ENCODE measurements around the gene RAPGEF3.
A peak's percentile ranks its signal among the peaks of the same experiment; 100 is the strongest.

RAPGEF3 gene, protein sequence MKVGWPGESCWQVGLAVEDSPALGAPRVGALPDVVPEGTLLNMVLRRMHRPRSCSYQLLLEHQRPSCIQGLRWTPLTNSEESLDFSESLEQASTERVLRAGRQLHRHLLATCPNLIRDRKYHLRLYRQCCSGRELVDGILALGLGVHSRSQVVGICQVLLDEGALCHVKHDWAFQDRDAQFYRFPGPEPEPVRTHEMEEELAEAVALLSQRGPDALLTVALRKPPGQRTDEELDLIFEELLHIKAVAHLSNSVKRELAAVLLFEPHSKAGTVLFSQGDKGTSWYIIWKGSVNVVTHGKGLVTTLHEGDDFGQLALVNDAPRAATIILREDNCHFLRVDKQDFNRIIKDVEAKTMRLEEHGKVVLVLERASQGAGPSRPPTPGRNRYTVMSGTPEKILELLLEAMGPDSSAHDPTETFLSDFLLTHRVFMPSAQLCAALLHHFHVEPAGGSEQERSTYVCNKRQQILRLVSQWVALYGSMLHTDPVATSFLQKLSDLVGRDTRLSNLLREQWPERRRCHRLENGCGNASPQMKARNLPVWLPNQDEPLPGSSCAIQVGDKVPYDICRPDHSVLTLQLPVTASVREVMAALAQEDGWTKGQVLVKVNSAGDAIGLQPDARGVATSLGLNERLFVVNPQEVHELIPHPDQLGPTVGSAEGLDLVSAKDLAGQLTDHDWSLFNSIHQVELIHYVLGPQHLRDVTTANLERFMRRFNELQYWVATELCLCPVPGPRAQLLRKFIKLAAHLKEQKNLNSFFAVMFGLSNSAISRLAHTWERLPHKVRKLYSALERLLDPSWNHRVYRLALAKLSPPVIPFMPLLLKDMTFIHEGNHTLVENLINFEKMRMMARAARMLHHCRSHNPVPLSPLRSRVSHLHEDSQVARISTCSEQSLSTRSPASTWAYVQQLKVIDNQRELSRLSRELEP

DNA sequence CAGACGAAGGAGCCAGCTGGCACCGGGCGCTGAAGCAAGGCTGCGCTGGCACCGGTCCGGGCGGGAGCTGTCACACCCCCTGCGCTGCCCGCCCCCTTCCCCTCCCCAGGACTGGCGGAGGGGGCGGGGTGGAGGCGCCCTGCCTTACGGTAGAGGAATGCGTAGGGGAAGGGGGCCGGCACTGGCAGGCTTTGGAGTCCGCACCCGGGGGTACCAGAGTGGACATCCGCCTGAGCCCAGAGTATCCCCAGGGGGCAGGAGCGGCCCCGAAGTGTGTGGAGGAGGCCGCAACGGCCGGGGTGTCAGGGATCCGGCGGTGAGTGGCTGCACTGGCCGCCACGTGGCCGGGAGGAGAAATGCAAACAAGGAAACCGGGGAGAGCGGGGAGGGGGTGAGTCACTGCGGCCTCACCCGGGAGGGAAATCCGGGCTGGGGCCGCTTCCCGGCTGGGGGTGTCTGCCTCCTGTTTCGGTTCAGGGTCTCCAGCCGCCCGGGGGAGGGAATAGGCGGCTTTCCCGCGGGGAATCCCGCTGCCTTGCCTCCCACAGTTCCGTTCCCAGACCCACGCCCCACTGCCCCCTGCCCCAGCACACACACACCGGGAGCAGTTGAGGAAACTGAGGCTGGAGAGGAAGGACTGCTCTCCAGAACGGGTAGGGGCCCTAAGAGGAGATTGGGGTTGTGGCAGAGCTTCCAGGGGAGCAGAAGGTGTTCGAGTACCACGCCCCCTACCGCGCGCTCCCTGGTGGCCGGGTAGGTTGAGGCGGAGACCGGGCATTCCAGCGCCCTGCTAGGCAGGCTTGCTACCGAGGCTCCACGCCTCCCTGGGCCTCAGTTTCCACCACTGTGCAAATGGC lies at the start of gene RAPGEF3:
TSS of gene RAPGEF3 (minus strand) at position 47 of the 857 bp plus-strand sequence. CDS start 324 bp downstream, outside the sequence.
- DNase-seq (ENCODE audit: low read depth) = peak; percentile 83

- DNase-seq (ENCODE audit: low read depth) = peak; percentile 76
These were observed 49.4 kb upstream of the RAPGEF3 start for GRCh38 chr12:47808050-47808449.

- no peak for DNase-seq (ENCODE audit: low read depth)
These were observed 48.7 kb upstream of the RAPGEF3 start for GRCh38 chr12:47807338-47807737.

DNA sequence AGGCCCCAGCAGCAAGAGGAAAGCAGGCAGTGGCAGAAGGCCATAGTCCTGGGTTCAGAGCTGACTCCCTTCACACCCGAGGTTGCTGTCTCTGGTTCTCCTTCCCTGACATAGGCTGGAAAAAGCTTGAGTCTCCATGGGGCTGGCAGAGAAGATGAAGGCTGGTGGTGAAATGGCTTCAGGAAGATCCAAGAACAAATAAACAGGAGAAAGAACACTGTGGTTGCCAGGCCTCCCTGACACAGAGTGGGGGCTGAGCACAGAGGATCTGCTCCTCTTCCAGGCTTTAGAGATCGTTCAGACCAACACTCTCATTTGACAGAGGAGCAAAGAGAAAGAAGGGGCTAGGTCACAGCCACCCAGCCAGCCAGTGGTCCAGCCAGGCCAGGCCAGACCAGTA lies 46.7 kb upstream of the RAPGEF3 start:
- DNase-seq (ENCODE audit: low read depth) = peak; percentile 51

DNA sequence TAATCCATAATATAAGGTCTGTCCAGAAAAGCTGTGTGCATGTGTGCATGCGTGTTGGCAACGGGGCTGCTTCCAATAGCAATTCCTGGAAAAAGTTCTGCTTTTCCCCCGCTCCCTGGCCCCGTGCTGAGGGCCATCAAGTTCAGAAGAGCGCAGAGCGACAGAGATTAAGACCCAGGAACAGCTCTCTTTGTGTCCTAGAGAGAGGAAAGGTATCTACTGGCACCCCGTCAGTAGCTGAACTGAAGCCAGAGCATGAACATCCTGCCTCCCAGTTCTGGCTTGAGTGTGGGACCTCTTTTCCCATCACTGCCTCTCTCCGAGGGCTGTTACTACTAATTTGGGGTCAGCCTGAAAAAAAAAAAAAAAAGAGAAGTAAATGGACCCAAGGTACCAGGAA lies 45.5 kb upstream of the RAPGEF3 start:
- no peak for DNase-seq (ENCODE audit: low read depth)

GRCh38 chr12:47803191-47803875 lies 44.7 kb upstream of the RAPGEF3 start:
- no peak for DNase-seq (ENCODE audit: low read depth)

DNA sequence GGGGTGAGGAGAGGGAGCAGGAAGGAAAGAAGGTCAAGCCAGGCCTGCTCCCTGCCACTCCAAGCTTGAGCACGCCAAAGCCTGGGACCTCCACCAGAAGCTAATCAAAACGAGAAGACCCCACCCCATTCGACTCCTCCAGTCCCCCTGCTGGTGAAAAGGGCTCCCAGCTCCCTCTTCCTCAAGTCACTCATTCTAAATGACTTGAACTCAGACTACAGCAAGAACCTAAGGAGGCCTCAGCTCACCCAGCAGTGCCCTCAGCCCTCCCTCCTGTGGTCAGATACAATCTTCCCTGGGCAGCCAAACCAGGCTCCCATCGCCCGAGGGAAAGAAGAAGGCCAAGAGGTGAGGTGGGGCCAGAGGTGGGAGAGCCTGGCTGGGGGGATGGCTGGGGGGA lies 43.6 kb upstream of the RAPGEF3 start:
- DNase-seq (ENCODE audit: low read depth) = no peak

GRCh38 chr12:47801904-47802246 lies 43.2 kb upstream of the RAPGEF3 start:
- DNase-seq (ENCODE audit: low read depth) = no peak

- no peak for DNase-seq (ENCODE audit: low read depth)
These were observed 42.7 kb upstream of the RAPGEF3 start for GRCh38 chr12:47801170-47801903.

DNA sequence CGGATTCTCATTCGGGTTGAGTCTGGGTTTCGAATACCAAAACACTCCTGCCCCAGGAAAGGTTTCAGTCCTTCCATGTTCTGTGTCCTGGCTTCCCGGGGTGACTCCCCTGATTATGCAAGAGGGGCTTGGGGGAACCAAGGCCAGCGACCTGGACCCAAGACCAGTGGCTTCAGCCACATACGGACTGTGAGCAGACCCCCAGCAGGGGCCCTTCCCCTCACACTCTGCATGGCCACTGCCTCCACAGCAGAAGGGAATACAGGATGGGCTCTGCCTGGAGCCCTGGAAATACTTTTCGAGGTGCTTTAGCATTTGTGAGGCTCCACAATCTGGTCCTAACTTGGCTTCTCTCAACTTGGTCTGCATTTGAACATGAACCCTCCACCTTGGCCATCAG lies 41.9 kb upstream of the RAPGEF3 start:
- DNase-seq (ENCODE audit: low read depth) = no peak

GRCh38 chr12:47799357-47799955 lies 40.8 kb upstream of the RAPGEF3 start:
- DNase-seq (ENCODE audit: low read depth) = no peak

- no peak for DNase-seq (ENCODE audit: low read depth)
These were observed 39.8 kb upstream of the RAPGEF3 start for GRCh38 chr12:47798382-47798948.

- no peak for DNase-seq (ENCODE audit: low read depth)
These were observed 38.8 kb upstream of the RAPGEF3 start for GRCh38 chr12:47797441-47797840.

DNA sequence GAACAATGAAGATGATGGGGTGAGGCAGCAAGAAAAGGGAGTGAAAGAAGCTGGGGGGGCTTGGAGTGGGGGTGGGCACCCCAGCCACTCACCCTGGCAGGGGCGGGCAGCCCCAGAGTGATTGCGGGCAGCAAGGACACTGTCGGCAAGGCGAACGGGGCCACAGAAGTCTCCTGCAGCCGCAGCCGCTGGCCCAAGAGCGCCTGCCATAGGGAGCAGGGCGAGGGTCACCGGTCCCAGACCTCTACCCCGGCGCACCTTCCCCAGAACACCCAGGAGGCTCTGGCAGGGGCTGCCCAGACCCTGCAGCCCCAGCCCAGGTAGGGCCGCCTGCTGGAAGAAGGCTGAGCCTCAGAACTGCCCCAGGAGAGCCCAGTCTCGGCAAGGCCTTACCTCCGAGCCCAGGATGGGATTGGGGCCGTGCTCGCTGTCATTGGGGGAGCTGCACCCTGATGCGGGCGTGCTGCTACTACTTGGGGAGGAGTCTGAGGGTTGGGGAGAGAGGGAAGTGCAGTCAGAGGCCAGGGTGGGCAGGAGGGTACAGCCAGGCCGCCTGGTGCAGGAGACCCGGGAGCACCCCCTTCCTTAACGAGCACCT lies 37.2 kb upstream of the RAPGEF3 start:
- no peak for DNase-seq (ENCODE audit: low read depth)

- DNase-seq (ENCODE audit: low read depth) = no peak
These were observed 36.6 kb upstream of the RAPGEF3 start for GRCh38 chr12:47795121-47795813.

DNA sequence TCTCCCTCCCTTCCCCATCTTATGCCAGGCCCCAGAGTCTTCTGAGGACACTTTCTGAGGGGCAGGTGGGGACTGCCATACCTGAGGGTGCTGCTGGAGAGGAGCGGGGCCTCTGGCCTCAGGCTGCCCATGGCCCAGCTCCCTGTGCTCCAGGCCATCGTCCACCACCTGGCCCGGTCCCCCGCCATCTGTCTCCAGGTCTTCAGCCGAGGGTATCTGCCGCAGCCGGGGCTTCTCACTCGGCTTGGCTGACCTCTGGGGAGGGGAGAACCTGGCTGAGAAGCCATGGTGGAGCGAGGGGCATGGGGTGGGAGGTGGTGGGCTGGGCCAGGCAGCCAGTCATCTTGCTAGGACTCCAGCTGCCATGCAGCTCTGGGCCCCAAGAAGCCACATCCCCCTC lies 36.0 kb upstream of the RAPGEF3 start:
- DNase-seq (ENCODE audit: low read depth) = no peak

DNA sequence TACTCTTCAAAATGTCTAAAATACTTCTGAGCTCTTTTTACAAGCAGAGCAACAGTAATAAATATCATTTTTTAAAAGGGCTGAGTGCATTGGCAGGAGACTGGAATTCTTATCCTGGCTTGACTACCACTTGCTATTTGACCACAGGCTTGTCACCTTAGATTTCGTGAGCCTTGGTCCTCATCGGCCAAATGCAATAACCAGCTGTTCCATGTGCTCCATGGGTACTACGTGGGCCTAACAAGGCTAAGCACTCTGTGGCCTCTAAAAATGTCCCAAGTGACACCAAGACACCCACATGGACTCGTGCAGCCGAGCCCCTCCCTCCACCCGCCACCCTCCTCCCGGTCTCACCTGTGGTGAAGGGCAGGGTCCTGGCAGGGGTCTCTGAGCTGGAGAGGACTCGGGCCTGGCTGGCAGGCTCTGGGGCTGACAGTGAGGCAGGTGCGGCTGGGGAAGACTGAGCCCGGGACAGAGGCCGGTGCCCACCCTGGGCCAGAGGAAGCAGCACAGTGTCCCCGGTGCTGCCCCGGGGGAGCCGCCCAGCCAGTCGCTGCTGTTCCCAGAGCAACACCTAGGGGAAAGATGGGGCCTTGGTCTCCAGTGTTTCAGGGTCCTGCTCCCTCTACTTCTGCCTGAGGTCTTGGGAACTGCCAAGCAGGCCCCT lies 34.5 kb upstream of the RAPGEF3 start:
- no peak for DNase-seq (ENCODE audit: low read depth)

DNA sequence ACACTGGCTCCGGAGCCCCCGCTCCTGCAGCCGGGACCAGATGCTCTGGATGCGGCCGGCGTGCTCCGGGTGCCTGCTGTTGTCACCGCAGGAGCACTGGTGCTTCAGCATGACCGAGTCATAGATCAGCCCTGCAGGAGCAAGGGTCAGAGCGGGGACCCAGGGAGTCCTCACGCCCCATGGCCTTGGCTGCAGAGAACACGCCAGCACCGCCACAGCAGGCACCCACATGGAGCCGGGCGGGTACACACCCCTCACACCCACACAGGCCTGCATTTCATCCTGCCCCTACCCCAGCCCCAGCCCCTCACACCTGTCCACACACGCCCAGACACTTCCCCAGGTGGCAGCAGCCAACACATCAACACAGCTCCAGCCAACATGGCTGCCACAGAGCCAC lies 33.2 kb upstream of the RAPGEF3 start:
- no peak for DNase-seq (ENCODE audit: low read depth)

DNA sequence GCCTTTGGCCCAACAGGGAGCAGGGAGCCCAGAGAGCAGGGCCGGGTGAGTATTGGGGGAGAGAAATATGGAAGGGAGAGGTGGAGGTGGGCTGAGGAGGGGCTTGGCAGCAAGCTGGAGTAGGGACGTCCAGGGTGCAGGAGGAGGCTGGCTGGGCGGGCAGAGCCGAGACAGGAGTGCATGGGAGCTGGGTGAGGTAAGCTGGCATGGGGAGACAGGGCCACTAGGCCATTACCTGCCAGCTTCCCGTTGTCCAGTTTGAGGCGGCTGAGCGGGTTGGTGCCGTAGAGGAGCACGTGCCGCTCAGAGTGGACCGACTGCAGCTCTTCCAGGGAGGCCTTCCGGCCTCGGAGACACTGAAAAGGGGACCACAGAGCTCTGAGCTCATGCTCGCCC lies 32.7 kb upstream of the RAPGEF3 start:
- no peak for DNase-seq (ENCODE audit: low read depth)

Measured in iris pigment epithelial cell (primary cell).